Activated naive CD8-positive, alpha-beta T cell treated with anti-CD3 and anti-CD28 coated beads, Interleukin-2, amount 10 ng/mL, durations not matched to agents 7 days and 5 days (primary cell): ENCODE data around the gene GALC. TPM values are rescaled to one million over a fixed set of nuclear protein-coding genes. Genes with fewer than 3 reads are reported as not detected.
"Not testable (repeated sequence)": the region's sequence is repeated elsewhere in the genome, so short reads cannot be mapped to it uniquely, and the experiment has no call there.

Source experiments
- ATAC-seq: fragments of 150-1000 bp; cut with Tn5 transposase; one replicate; pipeline ENCODE4 v1.10.0; 2021; ENCODE audit warnings: low read depth, moderate library complexity
- POLR2A ChIA-PET: fragments of 350-600 bp; sonication (Branson Sonifier 250); formaldehyde crosslinking; loops from one replicate; lab custom pipeline; 2021; ENCODE audit warnings: antibody characterized with exemption; lab: Charles Lee
- DNase-seq: peaks from one replicate; pipeline ENCODE4 v3.0.0; 2021
- H3K27ac Mint-ChIP-seq: one replicate; pipeline ENCODE4 v1.8.0; 2022; ENCODE audit warnings: mild to moderate bottlenecking, mixed read lengths
- H3K27me3 Mint-ChIP-seq: one replicate; pipeline ENCODE4 v1.8.0; 2022; ENCODE audit warnings: mild to moderate bottlenecking, moderate library complexity, mixed read lengths
- H3K36me3 Mint-ChIP-seq: one replicate; pipeline ENCODE4 v1.8.0; 2021; ENCODE audit warnings: mild to moderate bottlenecking, mixed read lengths
- H3K4me1 Mint-ChIP-seq: one replicate; pipeline ENCODE4 v1.8.0; 2021; ENCODE audit warnings: mixed read lengths
- H3K4me3 Mint-ChIP-seq: one replicate; pipeline ENCODE4 v1.8.0; 2022; ENCODE audit warnings: mild to moderate bottlenecking, moderate library complexity, mixed read lengths
- H3K9me3 Mint-ChIP-seq: one replicate; pipeline ENCODE4 v1.8.0; 2021; ENCODE audit warnings: mixed read lengths
- total RNA-seq, 2 experiments: library from RNA; stranded (reverse); gene quantifications; one replicate each; pipeline ENCODE4 v1.2.3, GENCODE V29; 2021

GALC gene
- total RNA-seq: 10 to 100 TPM; 24.7 to 28.2 TPM

- Mint-ChIP-seq H3K27me3 (no peaks in the 10 kb centered on the region), H3K27ac (peak within 1 kb of the TSS; percentile 96), H3K9me3 (no peaks in the 10 kb centered on the region), H3K4me1 (peaks cover 61% of the 10 kb centered on the region), H3K36me3 (peaks cover 12% of the 10 kb centered on the region), H3K4me3 (peak within 1 kb of the TSS; percentile 99)
- DNase-seq (peak; percentile 95), ATAC-seq (peak; percentile 95)
- POLR2A ChIA-PET: interaction anchor here (0.8 to 6.9 kb wide), 10 partner anchors 12 to 171 kb away, joined by 3 to 169 read pairs (median 6); partner anchors contain the start of gene GPR65
Observed at GRCh38 chr14:87992718-87993628, at the start of gene GALC. Gene GALC (minus strand): TSS chr14:87993182. CDS start chr14:87993164, 18 bp downstream.

GRCh38 chr14:88040146-88040545 lies 47.2 kb upstream of the GALC start:
- no peak for ATAC-seq
- DNase-seq: no peak
- no peaks in the 10 kb centered on the region for H3K27me3 Mint-ChIP-seq
- H3K4me1 Mint-ChIP-seq: peaks cover 2% of the 10 kb centered on the region
- no peak overlapping the region for H3K4me3 Mint-ChIP-seq
- no peak overlapping the region for H3K27ac Mint-ChIP-seq
- H3K36me3 Mint-ChIP-seq: peaks cover 5% of the 10 kb centered on the region
- POLR2A ChIA-PET: interaction anchor here (1.2 kb wide), 1 partner anchor 34 kb away, joined by 3 read pairs; no protein-coding TSS in a partner anchor
- peaks cover 3% of the 10 kb centered on the region for H3K9me3 Mint-ChIP-seq

GRCh38 chr14:88039197-88039596 lies 46.2 kb upstream of the GALC start:
- H3K36me3 Mint-ChIP-seq: peaks cover 8% of the 10 kb centered on the region
- DNase-seq: no peak
- peaks cover under 1% of the 10 kb centered on the region for H3K4me1 Mint-ChIP-seq
- no peak for ATAC-seq
- POLR2A ChIA-PET: interaction anchor here (1.2 kb wide), 1 partner anchor 33 kb away, joined by 3 read pairs; no protein-coding TSS in a partner anchor
- H3K4me3 Mint-ChIP-seq: no peak overlapping the region
- H3K27ac Mint-ChIP-seq: no peak overlapping the region
- no peaks in the 10 kb centered on the region for H3K27me3 Mint-ChIP-seq
- peaks cover 3% of the 10 kb centered on the region for H3K9me3 Mint-ChIP-seq

- ATAC-seq: no peak
- no peak overlapping the region for H3K4me3 Mint-ChIP-seq
- no peak for DNase-seq
- no peaks in the 10 kb centered on the region for H3K4me1 Mint-ChIP-seq
- H3K9me3 Mint-ChIP-seq: peaks cover 1% of the 10 kb centered on the region
- POLR2A ChIA-PET: no interaction called here
- peaks cover 13% of the 10 kb centered on the region for H3K36me3 Mint-ChIP-seq
- H3K27me3 Mint-ChIP-seq: no peaks in the 10 kb centered on the region
- no peak overlapping the region for H3K27ac Mint-ChIP-seq
Observed at GRCh38 chr14:88037325-88037724, 44.3 kb upstream of the GALC start.

GRCh38 chr14:88036422-88036821 lies 43.4 kb upstream of the GALC start:
- POLR2A ChIA-PET: no interaction called here
- Mint-ChIP-seq H3K27me3 (no peaks in the 10 kb centered on the region), H3K27ac (no peak overlapping the region), H3K36me3 (peaks cover 13% of the 10 kb centered on the region), H3K4me1 (peaks cover 3% of the 10 kb centered on the region), H3K9me3 (peaks cover 2% of the 10 kb centered on the region), H3K4me3 (no peak overlapping the region)
- no peak for DNase-seq
- ATAC-seq: no peak

GRCh38 chr14:88034076-88034475 lies 41.1 kb upstream of the GALC start:
- H3K4me3 Mint-ChIP-seq: no peak overlapping the region
- no peaks in the 10 kb centered on the region for H3K27me3 Mint-ChIP-seq
- peaks cover 28% of the 10 kb centered on the region for H3K36me3 Mint-ChIP-seq
- no peak for DNase-seq
- H3K9me3 Mint-ChIP-seq: peaks cover 4% of the 10 kb centered on the region
- no peak overlapping the region for H3K27ac Mint-ChIP-seq
- no peak for ATAC-seq
- POLR2A ChIA-PET: no interaction called here
- peaks cover 18% of the 10 kb centered on the region for H3K4me1 Mint-ChIP-seq

GRCh38 chr14:88032373-88032772 lies 39.4 kb upstream of the GALC start:
- POLR2A ChIA-PET: no interaction called here
- no peak overlapping the region for H3K4me3 Mint-ChIP-seq
- peaks cover 39% of the 10 kb centered on the region for H3K36me3 Mint-ChIP-seq
- no peak overlapping the region for H3K27ac Mint-ChIP-seq
- no peaks in the 10 kb centered on the region for H3K27me3 Mint-ChIP-seq
- H3K9me3 Mint-ChIP-seq: peaks cover 4% of the 10 kb centered on the region
- DNase-seq: no peak
- no peak for ATAC-seq
- peaks cover 24% of the 10 kb centered on the region for H3K4me1 Mint-ChIP-seq

GRCh38 chr14:88030892-88031291 lies 37.9 kb upstream of the GALC start:
- no peak for ATAC-seq
- Mint-ChIP-seq H3K9me3 (peaks cover 4% of the 10 kb centered on the region), H3K27me3 (no peaks in the 10 kb centered on the region), H3K36me3 (peaks cover 44% of the 10 kb centered on the region), H3K4me1 (peaks cover 36% of the 10 kb centered on the region), H3K27ac (no peak overlapping the region), H3K4me3 (no peak overlapping the region)
- no peak for DNase-seq
- POLR2A ChIA-PET: no interaction called here

- POLR2A ChIA-PET: interaction anchor here (1.4 kb wide), 1 partner anchor 78 kb away, joined by 3 read pairs; no protein-coding TSS in a partner anchor
- no peak overlapping the region for H3K4me3 Mint-ChIP-seq
- H3K9me3 Mint-ChIP-seq: peaks cover 4% of the 10 kb centered on the region
- DNase-seq (no peak), ATAC-seq (peak; percentile 67)
- peak overlapping the region; percentile 72 for H3K27ac Mint-ChIP-seq
- H3K4me1 Mint-ChIP-seq: peaks cover 44% of the 10 kb centered on the region
- no peaks in the 10 kb centered on the region for H3K27me3 Mint-ChIP-seq
- peaks cover 47% of the 10 kb centered on the region for H3K36me3 Mint-ChIP-seq
Observed at GRCh38 chr14:88030079-88030478, 37.1 kb upstream of the GALC start.

GRCh38 chr14:88029500-88029899 lies 36.5 kb upstream of the GALC start:
- H3K4me1 Mint-ChIP-seq: peaks cover 49% of the 10 kb centered on the region
- peaks cover 48% of the 10 kb centered on the region for H3K36me3 Mint-ChIP-seq
- H3K9me3 Mint-ChIP-seq: peaks cover 4% of the 10 kb centered on the region
- DNase-seq: no peak
- no peak overlapping the region for H3K4me3 Mint-ChIP-seq
- no peaks in the 10 kb centered on the region for H3K27me3 Mint-ChIP-seq
- no peak overlapping the region for H3K27ac Mint-ChIP-seq
- POLR2A ChIA-PET: interaction anchor here (0.9 to 1.4 kb wide), 2 partner anchors 37 to 78 kb away, joined by 3 to 4 read pairs; partner anchors contain the start of gene GALC
- ATAC-seq: no peak

GRCh38 chr14:88026890-88027289 lies 33.9 kb upstream of the GALC start:
- ATAC-seq: peak; percentile 57
- peaks cover 47% of the 10 kb centered on the region for H3K36me3 Mint-ChIP-seq
- no peak for DNase-seq

GRCh38 chr14:88025313-88025712 lies 32.3 kb upstream of the GALC start:
- no peak for DNase-seq
- H3K27me3 Mint-ChIP-seq: no peaks in the 10 kb centered on the region
- H3K4me1 Mint-ChIP-seq: peaks cover 59% of the 10 kb centered on the region
- POLR2A ChIA-PET: interaction anchor here (2.0 kb wide), 1 partner anchor 20 kb away, joined by 10 read pairs; the partner anchor contains the start of gene GPR65
- H3K36me3 Mint-ChIP-seq: peaks cover 51% of the 10 kb centered on the region
- ATAC-seq: no peak
- H3K4me3 Mint-ChIP-seq: no peak overlapping the region
- H3K9me3 Mint-ChIP-seq: peaks cover 3% of the 10 kb centered on the region
- H3K27ac Mint-ChIP-seq: peak overlapping the region; percentile 66

More at GRCh38 chr14:88026890-88027289, 33.9 kb upstream of the GALC start:
- H3K27me3 Mint-ChIP-seq: no peaks in the 10 kb centered on the region
- H3K9me3 Mint-ChIP-seq: peaks cover 4% of the 10 kb centered on the region
- H3K27ac Mint-ChIP-seq: peak overlapping the region; percentile 91
- POLR2A ChIA-PET: interaction anchor here (0.7 to 2.0 kb wide), 3 partner anchors 21 to 75 kb away, joined by 3 to 10 read pairs (median 9); partner anchors contain the start of genes GALC and GPR65
- H3K4me3 Mint-ChIP-seq: peak overlapping the region; percentile 61
- H3K4me1 Mint-ChIP-seq: peaks cover 68% of the 10 kb centered on the region

GRCh38 chr14:88024252-88025086 lies 31.5 kb upstream of the GALC start:
- H3K27ac Mint-ChIP-seq: peak overlapping the region; percentile 80
- H3K4me1 Mint-ChIP-seq: peaks cover 56% of the 10 kb centered on the region
- peaks cover 49% of the 10 kb centered on the region for H3K36me3 Mint-ChIP-seq
- DNase-seq, POLR2A ChIA-PET, H3K27me3 Mint-ChIP-seq, H3K9me3 Mint-ChIP-seq, ATAC-seq: not testable (repeated sequence)
- H3K4me3 Mint-ChIP-seq: peak overlapping the region; percentile 47
